ENCODE data around the gene RARB.

DNA sequence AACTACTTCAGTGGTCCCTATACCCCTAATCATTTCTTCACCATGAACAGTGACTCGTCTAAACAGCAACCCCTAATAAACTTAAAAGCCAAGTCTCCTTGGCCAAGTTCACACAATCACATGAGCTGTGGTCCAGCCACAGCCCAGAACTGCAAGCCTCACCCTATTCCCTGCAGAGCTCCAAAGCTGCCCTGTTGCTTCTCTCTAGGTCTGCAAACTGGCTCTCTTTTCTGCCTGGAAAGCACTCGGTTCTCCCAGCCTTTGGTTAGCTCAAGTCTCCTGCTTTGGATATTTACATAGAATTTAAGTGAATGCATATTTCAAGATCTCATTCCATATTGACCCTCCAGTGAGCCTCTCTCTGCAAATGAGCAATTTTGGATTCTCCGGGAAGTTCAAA lies 129.6 kb downstream of the RARB start:
- TF ChIP-seq YY1 (IDR thresholded peaks at IDR 0.05; ENCODE audit: insufficient read depth, insufficient read length) (no peak), ZNF274 (IDR thresholded peaks at IDR 0.05; ENCODE audit: low read depth, low read length) (no peak)

Measured in NT2/D1 (cell line).